ENCODE measurements around the gene NPIPB2. TPM values are rescaled to one million over a fixed set of nuclear protein-coding genes. Genes with fewer than 3 reads are reported as not detected.
A peak's percentile ranks its signal among the peaks of the same experiment; 100 is the strongest.

NPIPB2 gene
- total and polyA plus RNA-seq, 10 of the 15 experiments (the other 5 are each of a cell fraction or from before 2014, with no cell fraction given): 1.9 to 29.3 (median 10.8) TPM

DNA sequence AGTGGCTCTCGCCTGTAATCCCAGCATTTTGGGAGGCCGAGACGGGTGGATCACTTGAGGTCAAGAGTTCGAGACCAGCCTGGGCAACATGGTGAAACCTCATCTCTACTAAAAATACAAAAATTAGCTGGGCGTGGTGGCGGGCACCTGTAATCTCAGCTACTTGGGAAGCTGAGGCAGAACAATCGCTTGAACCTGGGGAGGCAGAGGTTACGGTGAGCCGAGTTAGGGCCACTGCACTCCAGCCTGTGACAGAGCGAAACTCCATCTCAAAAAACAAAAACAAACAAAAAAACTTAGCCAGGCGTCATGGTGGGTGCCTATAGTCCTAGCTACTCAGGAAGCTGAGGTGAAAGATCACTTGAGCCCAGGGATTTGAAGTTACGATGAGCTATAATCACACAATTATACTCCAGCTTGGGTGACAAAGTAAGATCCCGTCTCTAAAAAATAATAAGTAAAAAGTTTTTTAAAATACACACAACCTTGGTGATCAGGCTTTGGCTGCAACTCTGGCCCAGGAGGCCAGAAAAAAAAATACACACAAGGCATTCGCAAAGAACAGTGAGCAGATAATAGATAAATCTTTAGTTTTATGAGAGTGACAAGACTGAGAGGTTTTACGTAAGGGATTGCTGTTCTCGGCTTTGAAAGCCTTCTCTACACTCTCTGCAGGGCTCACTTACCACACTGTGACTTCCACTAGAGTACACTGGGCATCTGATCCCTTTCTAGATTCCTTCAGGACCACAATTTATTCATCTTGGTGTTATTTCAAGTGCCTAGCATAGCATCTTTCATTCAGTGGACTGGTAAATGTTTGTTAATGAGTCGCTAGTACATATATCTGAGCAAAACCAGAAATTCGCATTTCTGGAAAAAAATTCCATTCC lies 31.9 kb downstream of the NPIPB2 start:
- intact Hi-C loops (cut with micrococcal nuclease; ENCODE audit: unreplicated experiment): loop anchor here (5.0 kb wide), 1 partner anchor 57 kb away; the partner anchor contains the start of gene TNFRSF17
- in situ Hi-C loops (cut with MboI): no loop called here
- Histone ChIP-seq H3K4me2 (ENCODE audit: control insufficient read depth, insufficient read depth) (peak overlapping the region; percentile 84), H3K27me3 (replicated peaks in 1 of 2; ENCODE audit: control insufficient read depth in 2 of 2, insufficient read depth in 2 of 2, low read length in 1 of 2) (no peaks in the 10 kb centered on the region), H3K9me3 (replicated peaks; ENCODE audit: control insufficient read depth, insufficient read depth, low read length) (no peaks in the 10 kb centered on the region), H3K4me1 (ENCODE audit: control insufficient read depth, insufficient read depth, low read length) (peaks cover 20% of the 10 kb centered on the region; the same call in 1 of the 2 replicates), H2AFZ (ENCODE audit: control insufficient read depth, low read depth, low read length) (no peak overlapping the region), H3K27ac (ENCODE audit: control insufficient read depth, insufficient read depth) (peak overlapping the region; percentile 10), H3K4me3 (peak overlapping the region; percentile 42; the same call in 1 of the 2 replicates), H3K79me2 (ENCODE audit: control insufficient read depth, insufficient read depth, low read length) (peaks cover 91% of the 10 kb centered on the region), H4K20me1 (ENCODE audit: control insufficient read depth, insufficient read depth) (no peaks in the 10 kb centered on the region; the same call in none of the 2 replicates), H3K36me3 (ENCODE audit: control insufficient read depth in 2 of 2, insufficient read depth in 2 of 2, low read length in 1 of 2) (peaks cover 3 to 6% of the 10 kb centered on the region in 2 experiments; a peak in 3 of 4 replicates), H3K9ac (ENCODE audit: control insufficient read depth, insufficient read depth, low read length) (peak overlapping the region; percentile 30; the same call in 1 of the 2 replicates)
- DNase-seq (ENCODE audit: low read depth, low spot score): no peak
- BruUV-seq (replicated peaks): no TSS peak
- SMC1A ChIA-PET (ENCODE audit: uncharacterized antibody, unreplicated experiment): no interaction called here
- POLR2A ChIA-PET: no interaction called here
- CTCF ChIA-PET: no interaction called here
- RAD21 ChIA-PET (ENCODE audit: unreplicated experiment): no interaction called here
- peak; percentile 35 for FAIRE-seq
- 88% methylated on average over 18 of the region's 18 CpGs for WGBS (ENCODE audit: insufficient coverage, insufficient replicate concordance, low lambda C conversion rate, missing lambda C conversion rate)
- ATAC-seq: no peak
- no peak for TF ChIP-seq CREM (IDR thresholded peaks at IDR 0.05; ENCODE audit: low read depth)
- TF ChIP-seq, protein P1, sequence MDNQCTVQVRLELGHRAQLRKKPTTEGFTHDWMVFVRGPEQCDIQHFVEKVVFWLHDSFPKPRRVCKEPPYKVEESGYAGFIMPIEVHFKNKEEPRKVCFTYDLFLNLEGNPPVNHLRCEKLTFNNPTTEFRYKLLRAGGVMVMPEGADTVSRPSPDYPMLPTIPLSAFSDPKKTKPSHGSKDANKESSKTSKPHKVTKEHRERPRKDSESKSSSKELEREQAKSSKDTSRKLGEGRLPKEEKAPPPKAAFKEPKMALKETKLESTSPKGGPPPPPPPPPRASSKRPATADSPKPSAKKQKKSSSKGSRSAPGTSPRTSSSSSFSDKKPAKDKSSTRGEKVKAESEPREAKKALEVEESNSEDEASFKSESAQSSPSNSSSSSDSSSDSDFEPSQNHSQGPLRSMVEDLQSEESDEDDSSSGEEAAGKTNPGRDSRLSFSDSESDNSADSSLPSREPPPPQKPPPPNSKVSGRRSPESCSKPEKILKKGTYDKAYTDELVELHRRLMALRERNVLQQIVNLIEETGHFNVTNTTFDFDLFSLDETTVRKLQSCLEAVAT (IDR thresholded peaks at IDR 0.05): peak; percentile 91
- TF ChIP-seq MTA2 (IDR thresholded peaks at IDR 0.05; ENCODE audit: low read depth): no peak

All from GM12878 (cell line).